ENCODE results near the gene NKX2-8.

Gene NKX2-8

DNA sequence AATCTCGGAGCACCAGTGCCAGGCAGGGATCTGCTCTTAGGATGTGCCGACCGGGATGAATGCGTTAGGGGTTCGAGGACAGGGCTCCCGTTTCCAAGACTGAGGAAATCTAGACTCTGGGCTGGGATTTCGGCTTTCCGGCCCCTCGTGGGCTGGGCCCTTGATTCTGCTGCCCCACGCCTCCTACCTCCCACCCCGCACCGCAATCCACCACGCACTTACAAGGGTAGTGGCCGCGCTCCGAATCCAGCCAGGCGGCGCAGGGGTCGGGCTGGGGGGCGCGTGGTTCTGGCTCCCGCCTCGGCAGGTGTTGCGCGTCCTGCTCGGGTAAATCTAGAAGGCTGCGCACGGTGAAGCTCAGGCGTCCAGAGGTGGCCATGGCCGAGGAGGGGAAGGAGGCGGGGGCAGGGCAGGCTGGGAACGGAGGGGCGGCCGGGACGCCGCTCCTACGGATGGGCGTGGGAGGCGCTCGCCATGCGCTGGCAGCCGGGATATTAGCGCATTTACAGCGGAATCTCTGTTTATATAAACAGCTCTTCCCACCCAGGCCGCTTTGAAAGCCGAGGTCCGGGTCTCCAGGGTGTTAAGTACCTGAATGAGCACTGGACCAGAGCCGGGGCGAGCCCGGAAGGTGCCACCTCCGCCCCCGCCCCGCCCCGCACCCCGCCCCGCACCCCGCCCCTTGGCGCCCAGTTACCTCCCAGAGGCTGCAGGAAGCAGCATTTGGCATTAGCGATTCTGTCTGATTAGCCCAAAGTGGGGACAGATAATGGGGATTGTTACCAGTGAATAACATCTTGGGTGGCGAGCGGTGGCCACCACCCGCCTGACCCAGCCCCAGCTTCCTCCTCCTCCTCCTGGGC, at the start of gene NKX2-8:
Gene NKX2-8, minus strand, starts transcription at position 604 of the 863 bp plus-strand sequence. Its CDS starts 225 bp downstream, at position 379.
- peak; percentile 25 for DNase-seq (ENCODE audit: low spot score)

DNA sequence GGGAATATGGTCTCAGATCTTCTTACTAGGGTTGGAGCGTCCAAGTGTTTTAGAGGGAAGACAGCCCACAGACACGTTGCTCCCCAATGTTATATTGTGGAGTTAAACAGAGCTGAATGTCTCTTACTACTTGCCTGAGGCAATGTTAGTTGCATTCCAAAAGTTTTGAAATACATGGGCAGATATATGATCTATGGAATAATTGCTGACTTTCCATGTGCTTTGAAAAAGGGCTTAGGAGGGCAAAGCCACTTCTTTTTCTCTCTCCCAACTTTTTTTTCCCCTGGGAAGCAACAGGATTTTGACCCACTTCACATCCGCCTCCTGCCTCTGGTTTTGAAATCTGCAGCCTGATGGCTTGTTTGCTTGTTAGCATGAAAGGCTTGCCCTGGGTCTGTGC, 45.6 kb upstream of the NKX2-8 start:
- DNase-seq (ENCODE audit: low spot score): no peak

DNA sequence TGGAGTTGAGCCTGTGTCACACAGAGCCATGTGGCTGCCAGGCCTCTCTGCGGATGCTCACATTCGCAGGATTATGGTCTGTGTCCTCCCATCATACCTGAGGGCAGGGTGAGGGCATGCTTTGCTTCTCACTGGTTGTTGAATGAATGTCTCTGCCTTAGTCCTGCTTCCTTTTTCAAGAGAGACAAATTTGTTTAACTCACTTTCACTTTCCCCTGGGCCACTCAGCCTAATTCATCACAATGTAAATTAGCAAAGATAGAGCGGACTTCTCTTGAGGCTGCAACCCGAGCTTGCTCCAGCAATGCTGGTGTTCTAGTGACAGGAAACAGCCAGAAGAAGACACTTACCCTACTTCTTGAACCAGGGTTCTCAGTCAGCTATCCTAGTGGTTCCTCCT, 43.7 kb upstream of the NKX2-8 start:
- DNase-seq (ENCODE audit: low spot score): no peak

DNA sequence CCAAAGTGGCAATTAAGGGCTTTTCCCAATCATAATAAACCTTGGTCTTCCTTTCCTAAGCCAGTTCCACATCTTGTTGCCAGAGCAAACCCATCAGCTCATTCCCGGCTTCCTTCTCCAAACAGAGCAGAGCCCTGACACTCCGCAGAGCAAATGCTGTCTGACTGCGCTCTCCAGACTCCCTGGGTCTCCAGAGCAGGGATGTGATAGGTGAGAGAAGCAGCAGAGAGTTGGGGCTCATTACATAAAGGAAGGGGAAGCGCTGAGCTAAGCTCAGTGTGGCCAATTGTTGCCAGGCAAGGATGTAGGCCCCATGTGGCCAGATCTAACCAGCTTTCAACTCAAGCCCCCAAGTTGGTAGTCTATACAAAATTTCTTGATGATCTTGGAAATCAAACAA, 43.0 kb upstream of the NKX2-8 start:
- DNase-seq (ENCODE audit: low spot score): no peak

DNA sequence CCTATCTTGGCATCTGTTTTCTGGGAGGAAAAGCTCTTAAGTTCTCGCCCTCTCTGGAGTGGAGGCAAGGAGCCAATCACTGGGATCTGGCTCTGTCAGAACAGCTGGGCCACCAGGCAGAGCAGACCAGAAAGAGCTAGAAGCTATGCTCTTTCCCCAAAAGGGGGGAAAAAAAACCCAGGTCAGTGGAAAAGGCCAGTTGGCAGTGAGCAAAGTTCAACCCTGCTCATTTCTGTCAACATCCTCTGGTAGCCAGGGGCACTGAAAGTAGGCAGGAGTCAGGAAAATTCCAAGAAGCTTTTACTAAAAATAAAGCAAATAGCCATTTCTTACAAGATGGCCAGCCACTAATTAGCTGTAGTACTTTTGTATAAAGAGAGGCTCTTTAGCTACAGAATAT, 42.6 kb upstream of the NKX2-8 start:
- no peak for DNase-seq (ENCODE audit: low spot score)

DNA sequence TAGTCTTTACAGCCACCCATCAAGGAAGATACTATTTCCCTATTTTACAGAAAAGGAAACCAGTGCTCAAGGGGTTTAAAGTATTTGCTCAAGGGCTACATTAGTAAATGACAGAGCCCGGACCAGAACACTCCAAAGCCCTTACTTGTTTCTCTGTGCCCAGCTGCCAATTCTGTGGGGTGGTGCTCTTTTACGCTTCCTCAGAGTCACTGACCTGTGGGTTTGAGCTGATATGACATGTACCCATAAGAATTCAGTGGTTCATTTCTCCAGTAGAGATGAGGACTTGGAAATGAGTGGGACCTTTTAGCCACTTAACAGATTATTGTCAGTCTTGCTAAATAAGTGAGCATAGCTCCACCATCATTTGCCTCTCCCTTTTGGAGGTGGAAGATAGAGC, 37.4 kb upstream of the NKX2-8 start:
- DNase-seq (ENCODE audit: low spot score): no peak

DNA sequence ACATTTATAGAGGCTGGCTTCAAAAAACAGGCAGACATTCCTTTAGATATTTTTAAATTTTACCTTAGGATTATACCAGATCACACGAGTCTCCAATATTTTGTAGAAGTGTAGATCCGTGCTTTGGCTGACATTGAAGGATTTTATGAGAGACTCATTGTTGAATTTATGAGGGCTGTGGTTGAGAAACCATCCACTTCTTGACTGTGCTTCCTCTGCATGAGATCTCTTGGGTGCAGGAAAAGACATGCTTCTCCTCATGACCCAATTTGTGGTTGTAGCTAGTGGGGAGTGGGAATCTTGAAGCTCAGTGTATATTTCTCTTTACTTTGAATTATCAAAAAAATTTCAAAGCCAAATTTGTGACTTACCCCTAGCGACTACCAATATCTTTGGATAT, 36.7 kb upstream of the NKX2-8 start:
- DNase-seq (ENCODE audit: low spot score): no peak

DNA sequence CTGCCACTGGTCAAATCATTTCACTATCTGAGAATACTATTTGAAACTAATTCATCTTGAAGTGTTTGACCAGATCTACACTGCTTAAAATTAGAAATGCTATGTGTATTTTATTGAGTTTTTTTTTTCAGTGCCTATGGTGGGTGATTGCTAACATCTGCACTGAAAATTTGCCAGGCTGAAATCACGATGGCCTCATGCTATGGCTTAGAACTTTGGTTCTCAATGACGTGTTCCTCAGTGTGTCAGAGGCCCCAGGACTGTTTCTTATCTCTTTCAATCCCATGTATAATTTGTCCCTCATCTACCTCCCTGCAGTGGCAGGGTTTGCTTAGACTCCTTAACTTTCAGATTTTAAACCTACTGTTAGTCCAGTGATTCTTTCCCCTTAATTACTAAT, 36.2 kb upstream of the NKX2-8 start:
- no peak for DNase-seq (ENCODE audit: low spot score)

DNA sequence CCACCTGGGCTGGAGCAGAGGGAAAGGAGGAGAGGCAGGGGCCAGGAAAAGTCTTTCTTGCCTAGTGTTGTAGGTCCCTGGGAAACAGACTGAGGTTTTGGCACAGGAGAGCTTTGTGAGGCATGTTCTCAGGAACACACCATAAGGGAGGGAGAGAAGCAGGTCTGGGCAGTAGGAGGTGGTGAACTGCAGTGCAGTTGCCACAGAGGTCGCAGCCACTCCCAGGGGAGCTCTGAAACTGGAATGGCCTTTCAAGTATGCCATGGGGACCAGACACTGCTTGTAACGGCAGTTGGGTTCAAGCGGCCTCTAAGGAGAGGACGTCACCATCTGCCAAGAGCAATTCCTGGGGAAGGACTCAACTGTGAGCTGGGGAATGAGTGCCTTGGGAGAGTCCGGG, 35.4 kb upstream of the NKX2-8 start:
- DNase-seq (ENCODE audit: low spot score): no peak

DNA sequence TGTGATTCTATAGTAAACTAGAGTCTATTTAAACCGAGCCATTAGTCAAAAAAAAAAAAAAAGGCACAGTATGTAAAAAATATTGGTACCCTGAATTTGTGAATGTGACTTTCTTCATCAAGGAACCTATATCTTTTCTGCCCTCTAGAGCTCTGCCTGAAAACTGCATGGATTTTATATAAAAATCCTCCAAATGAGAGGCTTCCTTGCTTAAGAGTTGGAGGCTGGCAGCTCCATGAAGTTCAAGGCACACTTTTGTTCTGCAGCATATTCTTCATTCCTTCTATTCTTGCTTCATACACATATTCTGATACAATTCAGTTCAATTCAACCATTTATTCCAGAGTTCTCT, 23.1 kb upstream of the NKX2-8 start:
- DNase-seq (ENCODE audit: low spot score): peak; percentile 21

DNA sequence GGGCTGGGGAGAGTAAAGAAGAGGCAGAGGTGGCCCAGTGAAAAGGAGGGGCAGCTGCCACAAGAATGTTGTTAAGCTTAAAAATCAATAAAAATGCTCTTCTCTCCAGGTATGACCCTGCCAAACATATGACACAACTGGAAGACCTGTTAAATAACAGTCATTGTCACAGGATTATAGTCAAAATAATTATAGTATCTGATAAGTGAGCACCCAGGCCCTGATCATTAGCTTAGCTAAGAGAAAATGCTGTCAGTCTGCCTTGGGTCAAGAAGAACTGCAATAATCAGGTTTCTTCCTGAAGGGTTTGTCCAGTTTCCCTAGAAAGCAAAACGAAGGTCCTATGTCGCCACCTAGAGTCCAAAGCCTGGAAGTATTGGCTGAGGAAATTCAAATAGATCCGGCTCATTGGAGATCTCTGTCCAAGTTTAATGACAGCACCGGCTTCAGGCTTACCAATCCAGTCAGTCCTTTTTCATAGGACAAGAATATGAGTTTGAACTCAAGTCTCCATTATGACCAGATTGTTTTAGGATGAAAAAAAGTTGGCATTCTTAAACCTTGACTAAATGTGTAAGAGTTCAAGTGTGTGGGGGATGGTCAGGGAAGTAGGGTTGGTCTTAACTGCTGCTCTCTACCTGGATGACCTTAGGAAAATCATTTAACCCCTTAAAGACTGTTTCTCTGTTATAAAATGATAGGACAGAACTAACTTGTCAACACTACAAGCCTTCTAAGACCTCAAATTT, 22.5 kb upstream of the NKX2-8 start:
- peak; percentile 70 for DNase-seq (ENCODE audit: low spot score)

DNA sequence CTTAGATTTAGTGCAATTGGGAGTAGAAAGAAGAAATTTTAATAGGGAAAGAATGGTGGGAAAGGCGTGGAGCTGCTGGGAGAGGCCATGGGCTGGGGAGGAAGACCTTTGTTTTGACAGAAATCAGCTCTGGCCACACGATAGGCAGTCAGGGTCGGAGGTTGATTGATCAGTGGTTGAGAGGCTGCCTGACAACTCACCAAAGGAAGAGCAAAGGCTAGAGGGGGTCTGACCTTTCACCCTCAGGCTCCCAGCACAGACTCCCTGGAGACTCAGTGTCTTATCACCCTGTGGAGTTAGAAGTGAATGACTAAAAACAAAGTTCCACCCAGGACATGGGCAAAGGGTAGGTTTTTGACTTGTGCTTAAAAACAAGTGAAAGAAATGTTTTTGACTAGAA, 18.0 kb upstream of the NKX2-8 start:
- DNase-seq (ENCODE audit: low spot score): no peak

DNA sequence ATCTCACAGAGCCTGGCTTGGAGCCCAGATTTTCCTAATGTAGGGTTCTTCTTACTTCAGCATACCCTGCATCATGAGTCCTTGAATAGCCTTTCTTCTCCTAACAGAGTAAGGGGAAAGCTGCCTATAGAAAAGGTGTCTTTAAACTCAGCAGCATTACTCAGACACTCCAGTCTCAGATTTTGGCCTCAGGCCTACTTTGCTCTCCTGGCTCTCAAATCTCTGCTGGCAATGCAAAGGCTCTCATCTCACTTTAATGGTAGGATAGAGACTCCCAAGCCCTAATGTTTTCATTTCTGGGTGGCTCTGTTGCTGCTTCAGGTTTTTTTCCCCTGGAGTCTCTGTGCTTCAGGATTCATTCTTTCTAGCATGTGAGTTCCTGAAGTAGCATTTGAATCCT, 9.1 kb upstream of the NKX2-8 start:
- DNase-seq (ENCODE audit: low spot score): no peak

DNA sequence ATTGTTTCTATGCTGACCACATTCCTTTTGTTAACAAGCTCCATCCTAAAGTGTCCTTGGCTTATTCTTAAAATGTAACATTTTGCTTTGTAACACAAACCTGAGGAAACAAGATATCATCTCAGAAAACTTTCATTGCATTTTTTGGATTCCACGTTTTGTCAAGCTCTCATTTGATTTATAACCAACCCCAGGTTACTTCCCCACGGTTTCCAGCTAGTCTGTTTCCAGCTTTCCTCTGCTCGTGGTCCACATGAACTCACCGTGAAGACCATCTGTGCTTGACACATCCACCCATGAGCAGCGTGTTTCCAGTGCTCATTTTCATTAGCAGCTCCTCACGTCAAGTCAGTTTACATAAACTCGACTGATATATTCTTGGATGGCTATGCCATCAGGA, 6.4 kb upstream of the NKX2-8 start:
- no peak for DNase-seq (ENCODE audit: low spot score)

DNA sequence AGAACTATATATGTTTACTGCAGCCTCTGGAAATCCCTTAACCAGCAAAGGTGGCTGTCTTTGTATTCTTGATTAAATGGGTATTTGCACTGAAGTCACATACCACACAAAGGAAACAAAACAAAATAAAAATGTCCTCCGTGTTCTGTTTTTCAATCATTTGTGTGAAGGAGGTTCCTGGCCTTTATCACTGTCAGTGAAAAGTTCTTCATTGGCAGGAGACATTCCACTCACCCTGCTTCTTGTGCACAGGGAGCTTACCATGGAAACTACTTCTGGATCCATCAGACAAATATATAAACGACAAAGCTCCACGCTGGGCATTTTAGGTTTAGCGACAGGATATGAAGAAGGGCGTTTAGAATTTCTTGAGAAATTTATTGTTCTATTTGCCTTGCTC, 5.7 kb upstream of the NKX2-8 start:
- no peak for DNase-seq (ENCODE audit: low spot score)

DNA sequence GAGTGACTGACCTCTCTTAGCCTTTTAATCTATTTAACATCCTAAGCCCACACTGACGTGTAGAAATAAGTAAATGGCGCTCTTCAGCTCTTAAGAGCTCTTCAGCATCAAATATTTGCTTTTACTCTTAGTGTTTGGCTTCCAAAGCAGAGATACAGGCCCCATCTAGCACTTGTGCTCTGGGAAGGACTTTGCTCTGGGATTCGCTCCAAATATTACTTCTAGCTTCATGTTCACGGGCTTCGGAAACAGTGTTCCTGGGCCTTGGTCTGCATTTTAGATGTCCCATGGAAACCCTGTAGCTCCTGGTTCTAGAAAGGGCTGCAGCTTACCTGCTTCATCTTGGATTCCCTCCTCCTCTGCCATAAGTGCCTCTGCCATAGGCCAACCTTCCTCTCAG, 2.7 kb upstream of the NKX2-8 start:
- no peak for DNase-seq (ENCODE audit: low spot score)

DNA sequence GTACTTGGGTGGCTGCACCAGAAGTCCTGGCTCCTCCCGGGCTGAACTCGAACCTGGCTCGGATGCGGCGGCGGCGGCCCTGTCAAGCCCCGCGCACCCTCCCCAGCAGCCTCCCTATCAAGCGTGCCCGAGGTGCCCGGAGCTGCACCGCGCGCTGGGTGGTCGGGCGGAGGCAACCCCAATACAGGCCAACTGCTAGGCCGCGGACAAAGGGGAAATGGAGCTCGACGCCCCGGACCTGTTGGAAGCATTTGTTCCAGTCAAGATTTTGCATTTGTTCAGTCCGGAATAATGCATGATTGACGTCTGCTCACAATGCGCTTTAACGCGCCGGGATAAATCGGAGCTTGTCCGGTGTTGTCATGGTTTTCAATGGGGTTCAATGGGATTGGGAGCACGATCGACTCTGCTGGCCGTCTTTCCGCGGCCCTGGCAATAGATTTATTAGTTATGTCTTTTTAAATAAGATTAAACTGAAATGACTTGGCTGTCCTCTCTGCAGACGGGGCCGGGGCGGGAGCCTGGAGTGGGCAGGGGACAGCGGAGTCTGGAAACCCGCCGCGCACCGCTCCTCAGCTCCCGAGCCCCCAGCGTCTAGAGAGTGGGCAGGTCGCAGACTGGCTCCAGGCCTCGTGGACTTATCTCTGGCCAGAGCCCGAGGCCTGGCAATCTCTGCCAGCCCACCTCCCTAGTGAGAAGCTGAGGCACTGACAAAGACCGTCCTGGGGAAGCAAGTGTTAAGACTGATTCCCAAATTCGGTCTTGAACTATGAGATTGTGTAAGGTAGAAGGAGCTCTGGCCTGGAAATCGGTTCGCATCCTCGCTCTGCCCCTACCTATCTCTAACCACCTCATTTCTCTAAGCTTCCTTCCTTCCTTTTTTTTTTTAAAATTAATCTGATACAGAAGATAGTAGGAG, 1.7 kb upstream of the NKX2-8 start:
- DNase-seq (ENCODE audit: low spot score): no peak

DNA sequence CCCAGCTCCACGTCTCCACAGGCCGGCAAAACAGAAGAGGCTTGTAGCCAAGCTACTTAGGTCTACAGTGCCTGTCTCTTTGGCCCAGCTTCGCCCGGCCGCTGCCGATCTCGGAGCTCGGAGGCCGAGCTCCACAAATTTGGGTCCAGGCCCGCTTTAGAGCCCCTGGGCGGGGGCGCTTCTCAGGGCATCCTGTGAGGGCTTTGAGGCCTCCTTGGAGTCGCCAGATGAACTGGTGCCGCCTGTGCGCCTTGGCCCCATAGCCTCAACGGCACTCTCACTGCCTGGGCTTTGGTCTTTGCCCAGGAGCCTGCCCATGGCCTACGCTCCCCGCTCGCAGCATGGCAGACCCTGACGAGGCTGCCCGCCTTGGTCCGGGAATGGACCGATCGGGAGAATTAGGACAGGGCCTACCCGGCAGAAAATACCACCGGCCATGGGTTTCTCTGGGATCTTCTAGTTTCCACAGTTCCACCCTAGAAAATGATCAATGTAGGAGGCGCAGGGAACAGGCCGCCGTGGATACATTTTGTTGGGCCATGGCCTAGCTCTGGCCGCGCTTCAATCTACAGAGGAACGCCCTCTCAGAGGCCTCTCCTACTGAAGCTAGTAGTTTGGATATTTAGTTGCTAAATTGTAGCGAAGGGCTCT, 953 bp upstream of the NKX2-8 start:
- no peak for DNase-seq (ENCODE audit: low spot score)

DNA sequence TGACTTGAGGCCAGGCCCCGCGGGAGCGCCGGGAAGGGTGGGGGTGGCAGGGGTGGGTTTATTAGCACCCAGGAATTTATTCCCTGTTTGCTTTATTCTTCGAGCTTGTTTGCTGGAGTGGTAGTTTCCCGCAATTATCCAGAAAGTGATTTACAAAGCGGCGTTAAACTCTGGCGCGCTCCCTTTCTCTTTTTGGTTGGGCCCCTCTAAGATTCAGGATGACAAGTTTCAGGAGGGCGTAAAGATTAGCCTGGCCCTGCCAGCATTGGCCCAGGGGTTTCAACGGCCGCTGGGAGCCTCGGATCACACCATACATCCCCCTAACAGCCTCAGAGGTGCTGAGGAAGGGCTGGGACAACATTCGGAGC, 444 bp upstream of the NKX2-8 start:
- no peak for DNase-seq (ENCODE audit: low spot score)

DNA sequence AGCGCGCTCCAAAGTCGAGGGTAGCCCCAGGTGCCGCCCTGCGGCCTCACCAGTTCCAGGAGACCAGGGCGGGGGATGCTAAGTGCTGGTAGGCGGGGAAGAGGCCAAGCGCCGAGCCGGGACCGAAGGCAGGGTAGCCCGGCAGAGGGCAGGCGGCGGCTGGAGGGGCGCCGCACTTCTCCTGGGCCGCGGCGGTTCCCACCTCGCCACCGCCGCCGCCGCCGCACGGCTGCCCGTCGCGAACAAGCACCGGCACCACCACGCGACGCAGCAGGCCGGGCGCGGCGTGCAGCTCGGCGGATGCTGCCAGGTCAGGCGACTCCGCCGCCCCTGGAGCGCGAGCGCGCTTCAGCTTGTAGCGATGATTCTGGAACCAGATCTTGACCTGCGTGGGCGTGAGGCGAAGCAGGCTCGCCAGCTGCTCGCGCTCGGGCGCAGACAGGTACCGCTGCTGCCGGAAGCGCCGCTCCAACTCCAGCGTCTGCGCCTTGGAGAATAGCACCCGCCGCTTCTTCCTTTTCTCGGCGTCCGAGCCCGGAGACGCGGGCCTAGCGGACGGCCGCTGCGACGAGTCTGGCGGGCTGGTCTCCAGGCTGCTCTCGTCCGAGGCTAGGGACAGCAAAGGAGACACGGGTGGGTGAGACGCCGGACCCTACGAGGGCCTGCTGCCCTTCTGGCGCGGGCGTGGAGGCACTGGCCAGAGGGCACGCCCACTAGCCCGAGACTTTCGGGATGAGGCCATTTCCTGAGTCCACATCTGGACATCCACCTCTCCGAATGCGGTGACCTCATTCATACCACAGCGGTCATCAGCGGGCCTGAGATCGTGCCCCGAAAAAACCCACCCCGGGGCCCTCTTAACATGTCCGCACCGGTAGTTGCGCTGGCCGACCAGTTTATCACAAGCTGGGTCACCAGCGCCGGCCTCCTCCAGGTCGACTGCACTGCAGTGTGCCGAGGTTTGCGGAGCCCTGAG, 1.3 kb downstream of the NKX2-8 start:
- DNase-seq (ENCODE audit: low spot score): peak; percentile 53

Data from SW480 (cell line).